ENCODE measurements around the gene STARD3. TPM values are rescaled to one million over a fixed set of nuclear protein-coding genes. Genes with fewer than 3 reads are reported as not detected.

The STARD3 gene
- polyA plus RNA-seq, 1 donor = 57.9 TPM

DNA sequence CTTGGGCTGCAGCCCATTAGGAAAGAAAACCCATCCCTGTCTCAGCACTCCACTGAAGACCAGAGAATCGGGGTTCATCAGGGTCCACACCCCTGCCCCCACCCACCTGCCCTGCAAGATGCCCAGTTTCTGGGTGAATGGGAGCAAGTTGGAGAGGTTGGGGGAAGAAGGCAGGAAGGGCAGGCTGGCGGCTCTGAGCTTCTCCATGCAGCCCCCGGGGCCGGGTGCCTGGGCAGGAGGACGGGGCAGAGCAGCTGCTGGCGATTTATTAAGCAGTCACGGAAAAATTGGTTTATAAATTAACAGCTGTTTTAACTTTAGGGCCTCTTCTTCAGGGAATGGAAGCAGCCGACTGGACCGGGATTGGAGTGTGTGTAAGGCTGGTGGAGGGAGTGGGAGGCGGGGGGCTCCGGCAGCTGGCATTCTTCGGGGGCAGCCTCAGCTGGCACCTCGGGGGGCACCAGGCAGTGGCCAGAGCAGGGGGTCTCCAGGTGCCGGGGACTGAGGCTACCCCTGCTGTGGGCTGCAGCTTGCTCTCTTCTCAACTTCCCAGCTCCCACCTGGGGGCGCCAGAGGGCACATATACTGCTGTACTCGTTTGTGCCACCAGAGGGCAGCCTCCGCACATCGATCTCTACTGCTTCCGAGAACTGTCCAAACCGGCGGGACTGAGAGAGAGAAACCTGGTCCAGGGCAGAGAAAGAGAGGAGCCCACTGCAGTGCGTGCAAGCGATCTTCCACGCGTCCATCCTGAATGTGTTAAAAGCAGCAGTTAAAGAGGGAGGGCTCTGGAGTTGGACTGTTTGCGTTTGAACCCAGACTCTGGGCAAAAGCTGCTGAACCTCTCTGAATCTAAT lies 15.2 kb upstream of the STARD3 start:
- DNase-seq = peak; percentile 71 to 77
- Histone ChIP-seq H3K4me1 (ENCODE audit: control insufficient read depth, insufficient read depth, low read length) (peaks cover 17% of the 10 kb centered on the region), H3K27ac (ENCODE audit: low read length) (no peak overlapping the region), H3K9me3 (ENCODE audit: control insufficient read depth, low read depth, low read length) (no peaks in the 10 kb centered on the region), H3K4me3 (ENCODE audit: low read length) (no peak overlapping the region), H3K36me3 (ENCODE audit: control insufficient read depth, insufficient read depth, low read length) (no peaks in the 10 kb centered on the region), H3K27me3 (ENCODE audit: control insufficient read depth, insufficient read depth, low read length) (peaks cover 19% of the 10 kb centered on the region)
- WGBS (ENCODE audit: insufficient coverage, low lambda C conversion rate) = no CpG with 5 or more reads among the region's 26 CpGs

DNA sequence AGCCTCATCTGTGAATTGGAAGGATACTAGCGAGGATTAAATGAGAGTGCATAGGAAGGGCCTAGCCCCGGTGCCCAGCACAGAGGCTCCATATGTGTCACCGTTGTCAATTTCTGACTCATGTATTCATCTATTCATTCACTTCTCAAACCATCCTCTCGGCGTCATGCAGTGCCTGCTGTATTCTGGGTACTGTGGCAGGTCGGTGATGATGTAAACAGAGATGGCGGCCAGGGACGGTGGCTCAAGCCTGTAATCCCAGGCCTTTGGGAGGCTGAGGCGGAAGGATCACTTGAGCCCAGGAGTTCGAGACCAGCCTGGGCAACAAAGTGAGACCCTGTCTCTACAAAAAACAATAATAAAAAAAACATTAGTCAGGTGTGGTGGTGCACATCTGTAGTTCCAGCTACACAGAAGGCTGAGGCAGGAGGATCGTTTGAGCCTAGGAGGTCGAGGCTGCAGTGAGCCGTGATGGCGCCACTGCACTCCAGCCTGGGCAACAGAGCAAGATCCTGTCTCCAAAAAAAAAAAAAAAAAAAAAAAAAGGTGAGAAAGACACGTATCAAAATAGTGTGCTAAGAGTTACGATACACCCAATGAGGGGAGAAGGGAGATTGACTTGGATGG lies 14.5 kb upstream of the STARD3 start:
- Histone ChIP-seq H3K36me3 (ENCODE audit: control insufficient read depth, insufficient read depth, low read length) (no peaks in the 10 kb centered on the region), H3K27ac (ENCODE audit: low read length) (no peak overlapping the region), H3K4me3 (ENCODE audit: low read length) (no peak overlapping the region), H3K9me3 (ENCODE audit: control insufficient read depth, low read depth, low read length) (no peaks in the 10 kb centered on the region), H3K4me1 (ENCODE audit: control insufficient read depth, insufficient read depth, low read length) (peaks cover 15% of the 10 kb centered on the region), H3K27me3 (ENCODE audit: control insufficient read depth, insufficient read depth, low read length) (peaks cover 13% of the 10 kb centered on the region)
- no peak for DNase-seq
- WGBS (ENCODE audit: insufficient coverage, low lambda C conversion rate) = 61% methylated on average over 3 of the region's 16 CpGs

DNA sequence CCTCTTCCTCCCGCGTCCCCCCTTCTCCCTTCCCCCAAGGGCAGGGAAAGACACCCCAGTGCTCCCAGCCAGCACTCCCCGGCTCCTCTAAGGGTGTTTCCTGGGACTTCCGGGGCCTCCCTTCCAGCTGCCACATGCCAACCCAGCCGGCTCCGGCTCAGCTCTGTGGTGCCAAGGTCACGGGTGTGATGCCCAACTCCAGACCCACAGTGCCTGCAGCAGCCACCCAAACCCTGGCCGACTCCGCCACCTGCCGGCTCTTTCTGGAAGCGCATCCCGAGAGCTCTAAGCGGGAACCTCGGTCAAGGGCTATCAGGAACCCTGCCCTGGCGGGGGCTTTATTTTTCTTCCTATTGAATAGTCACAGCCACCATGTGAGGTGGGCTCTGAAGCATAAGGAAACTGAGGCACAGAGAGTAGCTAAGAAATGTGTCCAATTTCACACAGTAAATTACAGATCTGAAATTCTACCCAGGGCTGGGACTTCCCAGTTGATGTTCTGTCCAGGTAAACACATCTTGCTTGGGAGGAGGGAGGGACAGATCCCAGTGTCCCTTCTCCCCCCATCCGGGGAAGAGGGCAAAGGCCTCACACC lies 13.5 kb upstream of the STARD3 start:
- Histone ChIP-seq H3K4me3 (ENCODE audit: low read length) (no peak overlapping the region), H3K9me3 (ENCODE audit: control insufficient read depth, low read depth, low read length) (no peaks in the 10 kb centered on the region), H3K27ac (ENCODE audit: low read length) (no peak overlapping the region), H3K27me3 (ENCODE audit: control insufficient read depth, insufficient read depth, low read length) (peaks cover 16% of the 10 kb centered on the region), H3K4me1 (ENCODE audit: control insufficient read depth, insufficient read depth, low read length) (peaks cover 20% of the 10 kb centered on the region), H3K36me3 (ENCODE audit: control insufficient read depth, insufficient read depth, low read length) (no peaks in the 10 kb centered on the region)
- peak in 1 of 2 donors; percentile 53 for DNase-seq
- WGBS (ENCODE audit: insufficient coverage, low lambda C conversion rate) = no CpG with 5 or more reads among the region's 16 CpGs

DNA sequence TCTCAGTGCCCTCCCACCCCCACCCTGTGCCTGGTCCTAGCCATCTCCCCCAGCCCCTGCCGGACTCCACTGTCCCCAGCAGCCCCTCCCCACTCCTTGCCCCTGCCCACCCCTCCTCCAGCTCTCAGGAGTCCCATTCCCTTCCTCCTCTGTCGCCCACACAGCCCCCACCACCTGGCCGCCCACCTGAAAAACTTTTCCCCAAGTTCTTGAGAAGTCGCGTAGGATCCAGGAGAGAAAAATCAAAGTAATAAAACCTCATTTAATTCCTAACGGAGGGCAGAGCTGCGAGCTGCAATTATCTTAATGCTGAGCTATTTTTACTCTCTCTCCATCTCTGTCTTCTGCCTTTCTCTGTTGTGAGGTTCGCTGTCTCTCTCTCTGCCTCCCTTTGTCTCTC lies 12.6 kb upstream of the STARD3 start:
- WGBS (ENCODE audit: insufficient coverage, low lambda C conversion rate) = 100% methylated on average over 4 of the region's 8 CpGs
- peaks cover 16% of the 10 kb centered on the region for H3K27me3 ChIP-seq (ENCODE audit: control insufficient read depth, insufficient read depth, low read length)
- H3K4me1 ChIP-seq (ENCODE audit: control insufficient read depth, insufficient read depth, low read length) = peaks cover 29% of the 10 kb centered on the region
- H3K9me3 ChIP-seq (ENCODE audit: control insufficient read depth, low read depth, low read length) = no peaks in the 10 kb centered on the region
- H3K27ac ChIP-seq (ENCODE audit: low read length) = no peak overlapping the region
- H3K36me3 ChIP-seq (ENCODE audit: control insufficient read depth, insufficient read depth, low read length) = no peaks in the 10 kb centered on the region
- H3K4me3 ChIP-seq (ENCODE audit: low read length) = no peak overlapping the region
- no peak for DNase-seq

DNA sequence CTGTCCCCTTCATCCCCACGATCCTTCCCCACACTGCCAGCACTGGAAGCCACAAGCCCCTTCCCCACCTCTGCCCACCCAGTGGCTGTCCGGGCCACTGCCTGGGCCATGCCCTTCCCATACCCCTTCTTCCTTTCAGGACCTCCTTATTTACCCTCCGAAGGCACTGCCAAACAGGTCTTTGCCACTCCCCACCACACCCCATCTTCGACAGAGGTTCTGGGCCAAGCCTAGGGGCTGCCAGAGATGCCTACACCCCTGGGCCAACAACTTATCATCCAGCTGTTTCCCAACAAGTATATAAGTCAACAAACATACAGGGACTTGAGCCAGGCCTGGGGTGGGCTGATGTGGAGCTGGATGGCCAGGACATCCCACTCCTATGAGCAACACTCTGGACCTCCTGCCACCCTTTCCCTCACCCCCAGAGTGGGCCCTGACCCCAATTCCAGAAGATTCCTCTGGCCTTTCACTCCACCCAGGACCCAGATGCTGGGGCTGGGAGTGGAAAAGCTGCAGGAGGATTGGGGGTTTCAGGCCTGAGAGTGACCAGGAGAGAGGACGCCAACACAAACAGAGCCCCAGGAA lies 11.7 kb upstream of the STARD3 start:
- no peaks in the 10 kb centered on the region for H3K9me3 ChIP-seq (ENCODE audit: control insufficient read depth, low read depth, low read length)
- no CpG with 5 or more reads among the region's 5 CpGs for WGBS (ENCODE audit: insufficient coverage, low lambda C conversion rate)

DNA sequence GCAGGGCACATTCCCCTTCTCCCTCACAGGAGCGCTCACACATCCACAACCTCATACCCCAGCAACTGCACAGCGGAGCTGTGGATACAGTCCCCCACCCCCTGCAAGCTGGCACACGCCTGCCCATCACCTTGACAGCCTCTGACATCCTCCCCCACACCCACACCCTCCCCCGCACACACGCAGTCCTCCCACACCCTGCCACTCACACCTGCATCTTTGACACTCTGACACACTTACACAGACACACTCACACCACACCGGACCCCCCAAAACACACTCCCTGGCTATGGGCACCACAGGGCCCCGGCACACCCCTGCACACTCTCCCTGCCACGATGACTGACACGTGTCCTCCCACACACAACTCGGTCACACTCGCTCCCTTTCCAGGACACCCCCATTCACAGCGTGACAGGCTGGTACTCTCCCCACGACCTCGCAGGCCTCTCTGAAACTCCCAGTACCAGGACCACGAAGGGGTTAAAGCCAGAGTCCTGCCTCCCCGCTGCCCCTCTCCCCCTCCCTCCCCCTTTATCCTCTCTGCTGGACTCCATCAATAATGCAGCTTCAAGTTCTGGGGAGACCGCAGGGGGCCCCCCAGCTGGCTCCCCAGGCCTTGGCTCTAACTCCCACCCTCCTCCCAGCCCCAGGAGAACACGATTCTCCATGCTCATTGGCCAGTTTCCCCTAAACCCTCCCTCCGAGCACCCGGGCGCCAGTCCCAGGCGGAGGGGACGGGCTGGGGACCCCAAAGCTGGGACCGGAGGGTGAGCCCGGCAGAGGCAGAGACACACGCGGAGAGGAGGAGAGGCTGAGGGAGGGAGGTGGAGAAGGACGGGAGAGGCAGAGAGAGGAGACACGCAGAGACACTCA lies 10.5 kb upstream of the STARD3 start, which contains the start of gene PPP1R1B:
Gene PPP1R1B (plus strand): TSS at position 782 of the 876 bp plus-strand sequence. CDS start 441 bp downstream, outside the sequence.
- H3K4me1 ChIP-seq (ENCODE audit: control insufficient read depth, insufficient read depth, low read length) = peaks cover 32% of the 10 kb centered on the region
- DNase-seq = no peak
- WGBS (ENCODE audit: insufficient coverage, low lambda C conversion rate) = no CpG with 5 or more reads among the region's 29 CpGs
- peak within 1 kb of the TSS; percentile 74 for H3K27ac ChIP-seq (ENCODE audit: low read length)
- H3K36me3 ChIP-seq (ENCODE audit: control insufficient read depth, insufficient read depth, low read length) = no peaks in the 10 kb centered on the region
- peak within 1 kb of the TSS; percentile 51 for H3K4me3 ChIP-seq (ENCODE audit: low read length)
- peaks cover 16% of the 10 kb centered on the region for H3K27me3 ChIP-seq (ENCODE audit: control insufficient read depth, insufficient read depth, low read length)
- no peaks in the 10 kb centered on the region for H3K9me3 ChIP-seq (ENCODE audit: control insufficient read depth, low read depth, low read length)

More for the DNA sequence above, 11.7 kb upstream of the STARD3 start:
- Histone ChIP-seq H3K36me3 (ENCODE audit: control insufficient read depth, insufficient read depth, low read length) (no peaks in the 10 kb centered on the region), H3K27me3 (ENCODE audit: control insufficient read depth, insufficient read depth, low read length) (peaks cover 16% of the 10 kb centered on the region), H3K27ac (ENCODE audit: low read length) (no peak overlapping the region), H3K4me3 (ENCODE audit: low read length) (no peak overlapping the region), H3K4me1 (ENCODE audit: control insufficient read depth, insufficient read depth, low read length) (peaks cover 27% of the 10 kb centered on the region)
- DNase-seq = no peak

DNA sequence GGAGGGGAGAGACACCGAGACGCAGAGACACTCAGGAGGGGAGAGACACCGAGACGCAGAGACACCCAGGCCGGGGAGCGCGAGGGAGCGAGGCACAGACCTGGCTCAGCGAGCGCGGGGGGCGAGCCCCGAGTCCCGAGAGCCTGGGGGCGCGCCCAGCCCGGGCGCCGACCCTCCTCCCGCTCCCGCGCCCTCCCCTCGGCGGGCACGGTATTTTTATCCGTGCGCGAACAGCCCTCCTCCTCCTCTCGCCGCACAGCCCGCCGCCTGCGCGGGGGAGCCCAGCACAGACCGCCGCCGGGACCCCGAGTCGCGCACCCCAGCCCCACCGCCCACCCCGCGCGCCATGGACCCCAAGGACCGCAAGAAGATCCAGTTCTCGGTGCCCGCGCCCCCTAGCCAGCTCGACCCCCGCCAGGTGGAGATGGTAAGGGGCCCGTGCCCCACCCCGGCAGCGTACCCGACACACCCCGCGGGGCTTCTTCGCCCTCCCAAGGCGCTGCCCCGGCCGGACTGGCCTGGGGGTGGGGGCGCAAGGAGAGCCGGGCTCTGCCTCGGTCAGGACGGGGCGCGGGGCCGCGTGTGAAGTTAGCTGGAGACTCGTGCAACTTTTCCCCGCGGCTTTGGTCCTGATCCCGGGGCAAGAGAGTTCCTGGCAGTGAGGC lies 9.8 kb upstream of the STARD3 start:
- Histone ChIP-seq H3K27me3 (ENCODE audit: control insufficient read depth, insufficient read depth, low read length) (peaks cover 16% of the 10 kb centered on the region), H3K9me3 (ENCODE audit: control insufficient read depth, low read depth, low read length) (no peaks in the 10 kb centered on the region), H3K27ac (ENCODE audit: low read length) (peak overlapping the region; percentile 74), H3K4me3 (ENCODE audit: low read length) (peak overlapping the region; percentile 51), H3K4me1 (ENCODE audit: control insufficient read depth, insufficient read depth, low read length) (peaks cover 39% of the 10 kb centered on the region), H3K36me3 (ENCODE audit: control insufficient read depth, insufficient read depth, low read length) (no peaks in the 10 kb centered on the region)
- no CpG with 5 or more reads among the region's 72 CpGs for WGBS (ENCODE audit: insufficient coverage, low lambda C conversion rate)
- no peak for DNase-seq

DNA sequence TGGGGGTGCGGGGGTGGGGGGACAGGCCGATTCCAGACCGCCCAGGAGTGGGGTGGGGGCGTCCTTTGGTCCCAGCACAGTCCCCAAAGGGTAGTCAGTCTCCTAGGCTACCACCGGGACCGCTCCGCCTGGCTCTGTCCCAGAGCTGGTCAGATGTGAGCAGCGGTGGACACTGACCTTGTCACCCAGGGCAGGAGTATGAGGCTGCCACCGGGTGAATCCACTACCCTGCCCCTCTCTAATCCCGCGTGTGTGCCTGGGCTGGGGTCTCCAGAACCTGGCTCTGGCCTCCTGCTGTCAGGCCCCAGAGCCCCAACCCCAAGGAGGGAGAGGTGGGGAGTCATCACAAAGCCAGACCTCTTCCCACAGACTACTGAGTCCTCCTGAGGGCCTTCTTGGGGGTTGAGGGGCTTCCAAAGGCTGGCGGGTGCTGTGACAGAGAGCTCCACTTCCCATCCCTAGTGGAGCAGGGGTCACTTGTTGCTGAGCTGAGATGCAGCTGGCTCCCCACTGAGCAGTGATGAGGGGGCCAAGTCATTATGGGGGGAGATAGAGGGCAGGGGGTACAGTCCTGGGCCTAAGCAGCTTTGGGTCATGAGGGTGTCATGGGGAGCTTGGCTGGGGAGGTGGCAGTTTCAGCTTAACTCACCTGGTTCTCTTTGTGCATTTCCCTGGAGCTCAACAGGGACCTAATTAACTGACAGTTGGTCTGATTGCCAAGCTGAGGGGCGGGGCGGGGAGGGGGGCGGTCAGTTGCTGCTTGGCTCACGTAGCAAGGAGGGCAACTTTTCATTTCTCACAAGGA lies 9.0 kb upstream of the STARD3 start:
- no CpG with 5 or more reads among the region's 16 CpGs for WGBS (ENCODE audit: insufficient coverage, low lambda C conversion rate)
- Histone ChIP-seq H3K27ac (ENCODE audit: low read length) (peak overlapping the region; percentile 74), H3K27me3 (ENCODE audit: control insufficient read depth, insufficient read depth, low read length) (peaks cover 16% of the 10 kb centered on the region), H3K36me3 (ENCODE audit: control insufficient read depth, insufficient read depth, low read length) (no peaks in the 10 kb centered on the region), H3K9me3 (ENCODE audit: control insufficient read depth, low read depth, low read length) (no peaks in the 10 kb centered on the region), H3K4me3 (ENCODE audit: low read length) (peak overlapping the region; percentile 51), H3K4me1 (ENCODE audit: control insufficient read depth, insufficient read depth, low read length) (peaks cover 45% of the 10 kb centered on the region)
- DNase-seq = peak in 1 of 2 donors; percentile 55

Data from large intestine (tissue), 3 donors.